Omental fat pad (tissue), 4 donors: ENCODE measurements around the gene GSS. TPM values are rescaled to one million over a fixed set of nuclear protein-coding genes. Genes with fewer than 3 reads are reported as not detected.
A peak's percentile ranks its signal among the peaks of the same experiment; 100 is the strongest.

Experiments used
- ATAC-seq: fragments of 150-250 bp; one replicate; pipeline ENCODE4 v1.9.1; 2016; ENCODE audit warnings: mild to moderate bottlenecking, moderate library complexity; ENCODE audit not compliant: low FRiP score
- DNase-seq: peaks from one replicate; pipeline ENCODE4 v3.0.0-alpha.2; 2019; ENCODE audit warnings: low spot score
- total RNA-seq, 4 donors: library from RNA; depleted of rRNA; stranded (reverse); fragments of >200 nt; gene quantifications; one replicate each; pipeline ENCODE4 v1.1.0, GENCODE V29; 2016
- TF ChIP-seq, protein P1 (sequence below), 3 donors: fragments of 450-650 bp; IDR thresholded peaks; one replicate each; pipeline ENCODE4 v1.5.1; 2016 to 2017; ENCODE audit warnings: antibody characterized with exemption in 3 of 3, mild to moderate bottlenecking in 3 of 3, moderate library complexity in 2 of 3

The GSS gene
- total RNA-seq, 4 donors from 2014 or later = 32.1 to 39.6 (median 33.2) TPM

GRCh38 chr20:34892671-34893070 lies 62.9 kb downstream of the GSS start:
- DNase-seq (no peak), ATAC-seq (no peak)
- TF ChIP-seq, protein P1, sequence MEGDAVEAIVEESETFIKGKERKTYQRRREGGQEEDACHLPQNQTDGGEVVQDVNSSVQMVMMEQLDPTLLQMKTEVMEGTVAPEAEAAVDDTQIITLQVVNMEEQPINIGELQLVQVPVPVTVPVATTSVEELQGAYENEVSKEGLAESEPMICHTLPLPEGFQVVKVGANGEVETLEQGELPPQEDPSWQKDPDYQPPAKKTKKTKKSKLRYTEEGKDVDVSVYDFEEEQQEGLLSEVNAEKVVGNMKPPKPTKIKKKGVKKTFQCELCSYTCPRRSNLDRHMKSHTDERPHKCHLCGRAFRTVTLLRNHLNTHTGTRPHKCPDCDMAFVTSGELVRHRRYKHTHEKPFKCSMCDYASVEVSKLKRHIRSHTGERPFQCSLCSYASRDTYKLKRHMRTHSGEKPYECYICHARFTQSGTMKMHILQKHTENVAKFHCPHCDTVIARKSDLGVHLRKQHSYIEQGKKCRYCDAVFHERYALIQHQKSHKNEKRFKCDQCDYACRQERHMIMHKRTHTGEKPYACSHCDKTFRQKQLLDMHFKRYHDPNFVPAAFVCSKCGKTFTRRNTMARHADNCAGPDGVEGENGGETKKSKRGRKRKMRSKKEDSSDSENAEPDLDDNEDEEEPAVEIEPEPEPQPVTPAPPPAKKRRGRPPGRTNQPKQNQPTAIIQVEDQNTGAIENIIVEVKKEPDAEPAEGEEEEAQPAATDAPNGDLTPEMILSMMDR (IDR thresholded peaks at IDR 0.05) = no peak

DNA sequence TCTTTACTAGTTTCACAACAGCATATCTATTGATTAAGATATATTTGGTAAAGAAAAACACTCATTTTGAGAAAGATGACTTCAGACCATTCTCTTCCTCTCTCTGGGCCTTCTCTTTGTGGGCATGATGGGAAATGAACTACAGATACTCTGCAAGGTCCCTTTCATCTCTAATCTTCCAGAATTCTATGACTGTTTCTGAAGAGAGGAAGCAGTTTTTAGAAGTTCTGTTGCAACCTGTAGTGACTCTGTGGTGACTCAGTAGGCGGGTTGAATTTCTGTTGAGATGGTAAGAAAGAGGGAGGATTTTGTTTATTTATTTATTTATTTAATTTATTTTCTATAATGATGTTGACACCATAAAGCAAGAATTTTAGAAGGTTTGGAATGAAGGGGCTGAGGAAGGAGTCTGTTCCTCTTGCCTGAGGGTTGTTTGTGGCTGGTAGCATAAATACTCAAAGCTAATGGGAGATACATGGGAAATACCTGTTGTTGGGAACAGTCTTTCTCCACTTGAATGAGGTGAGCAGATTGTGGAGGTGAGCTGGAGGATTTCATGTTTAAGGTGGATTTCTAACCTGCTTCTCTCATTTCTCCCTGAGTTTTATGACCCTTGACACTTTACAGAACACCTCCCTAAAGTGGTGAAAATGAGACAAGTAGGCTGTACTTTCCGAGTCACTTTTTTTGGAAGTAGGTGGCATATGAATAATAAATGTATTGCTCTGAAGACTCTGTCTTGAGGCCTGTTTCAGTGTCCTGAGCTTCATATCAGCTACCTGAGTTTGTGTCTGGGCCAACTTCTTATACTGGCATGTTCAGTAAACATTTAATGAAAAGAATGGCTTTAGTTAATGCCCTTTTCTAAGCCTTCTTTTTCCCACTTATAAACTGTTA lies 64.2 kb downstream of the GSS start:
- TF ChIP-seq, protein P1 (IDR thresholded peaks at IDR 0.05) = no peak

DNA sequence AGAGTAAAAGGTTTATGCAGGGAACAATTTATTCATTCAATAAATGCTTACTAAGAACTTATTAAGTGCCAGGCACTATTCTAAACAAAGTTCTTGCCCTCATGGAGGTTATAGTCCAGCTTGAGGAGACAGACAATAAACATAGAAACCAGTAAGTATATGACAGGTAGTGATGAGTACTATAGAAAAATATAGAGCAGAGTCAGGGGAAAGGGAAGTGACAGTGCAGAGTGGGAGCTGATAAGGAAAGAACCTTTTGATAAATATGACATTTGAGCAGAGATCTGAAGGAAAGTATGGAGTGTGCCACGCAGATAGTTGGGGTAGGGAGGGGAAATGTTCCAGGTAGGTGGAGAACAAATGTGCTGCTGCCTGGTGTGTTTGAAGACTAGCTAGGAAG lies 67.1 kb downstream of the GSS start:
- TF ChIP-seq, protein P1 (IDR thresholded peaks at IDR 0.05) = no peak
- ATAC-seq (no peak), DNase-seq (no peak)

More for the DNA sequence above, 64.2 kb downstream of the GSS start:
- peak; percentile 88 for ATAC-seq
- DNase-seq = no peak

GRCh38 chr20:34887023-34887422 lies 68.6 kb downstream of the GSS start:
- ATAC-seq = no peak
- no peak for DNase-seq

DNA sequence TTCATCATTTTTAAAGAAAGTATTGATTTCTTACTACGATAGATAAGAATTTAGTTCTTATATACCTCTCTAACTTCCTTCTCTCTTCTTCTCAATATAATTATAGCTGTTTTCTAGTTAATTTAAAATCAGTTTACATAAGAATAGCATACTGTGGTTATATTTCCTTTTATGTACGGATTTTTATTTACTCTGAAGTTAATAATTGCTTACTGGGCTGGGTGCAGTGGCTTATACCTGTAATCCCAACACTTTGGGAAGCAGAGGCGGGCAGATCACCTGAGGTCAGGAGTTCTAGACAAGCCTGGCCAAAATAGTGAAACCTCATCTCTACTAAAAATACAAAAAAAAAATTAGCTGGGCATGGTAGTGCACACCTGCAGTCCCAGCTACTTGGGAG lies 69.5 kb downstream of the GSS start:
- DNase-seq = no peak
- no peak for ATAC-seq
- TF ChIP-seq, protein P1 (IDR thresholded peaks at IDR 0.05) = no peak

More at GRCh38 chr20:34887023-34887422, 68.6 kb downstream of the GSS start:
- TF ChIP-seq, protein P1 (IDR thresholded peaks at IDR 0.05) = no peak

GRCh38 chr20:34884260-34884659 lies 71.3 kb downstream of the GSS start:
- TF ChIP-seq, protein P1 (IDR thresholded peaks at IDR 0.05) = no peak
- DNase-seq = no peak
- ATAC-seq = no peak

- TF ChIP-seq, protein P1 (IDR thresholded peaks at IDR 0.05) = no peak
- DNase-seq = no peak
- no peak for ATAC-seq
These were observed 71.8 kb downstream of the GSS start for GRCh38 chr20:34883809-34884208.
